GM12878 (cell line): ENCODE results near the gene ITIH6. TPM values are rescaled to one million over a fixed set of nuclear protein-coding genes. Genes with fewer than 3 reads are reported as not detected.

Source experiments
- ATAC-seq: fragments of 200-7000 bp; cut with Tn5 transposase; 3 replicates; pipeline ENCODE4 v1.9.1; 2020; ENCODE audit warnings: mild to moderate bottlenecking, moderate library complexity
- BruUV-seq: library from RNA; stranded (reverse); fragments of 400-500 nt; replicated peaks from 2 replicates; lab custom pipeline; 2021; lab: Mats Ljungman, UMichigan
- CTCF ChIA-PET: fragments of 300-600 bp; sonication (Branson Sonifier 250); formaldehyde crosslinking; extraction: SDS; loops from one replicate; lab custom pipeline; 2021; ENCODE audit warnings: inconsistent platforms; lab: Yijun Ruan, JAX
- POLR2A ChIA-PET: fragments of 350-600 bp; formaldehyde crosslinking; extraction: SDS; loops from one replicate; lab custom pipeline; 2021; ENCODE audit warnings: inconsistent platforms; lab: Charles Lee
- RAD21 ChIA-PET: fragments of 300-600 bp; sonication (Branson Sonifier 250); formaldehyde crosslinking; loops from one replicate; lab custom pipeline; 2023; ENCODE audit warnings: antibody characterized with exemption; ENCODE audit not compliant: unreplicated experiment; lab: Charles Lee
- SMC1A ChIA-PET: fragments of 300-600 bp; sonication (Branson Sonifier 250); formaldehyde crosslinking; loops from one replicate; lab custom pipeline; 2023; ENCODE audit not compliant: unreplicated experiment, uncharacterized antibody; lab: Charles Lee
- DNase-seq: peaks from one replicate; pipeline ENCODE4 v3.0.0-alpha.2; 2011; ENCODE audit warnings: low read depth, low spot score
- FAIRE-seq: peaks from 3 replicates; lab custom pipeline; 2011; peaks lifted over from hg19 to GRCh38; lab: Jason Lieb, UNC
- H2AFZ ChIP-seq: 2 replicates; pipeline ENCODE4 v1.6.0; 2011; ENCODE audit warnings: low read depth, low read length, control low read depth; ENCODE audit not compliant: control insufficient read depth
- H3K27ac ChIP-seq: 2 replicates; pipeline ENCODE4 v1.5.1; 2011; ENCODE audit warnings: control low read depth; ENCODE audit not compliant: control insufficient read depth, insufficient read depth
- H3K27me3 ChIP-seq, 2 experiments: replicated peaks in 1 of 2; 2 replicates each; pipeline versions ENCODE4 v1.6.0 to v1.6.1; 2011; ENCODE audit warnings: low read length in 1 of 2; ENCODE audit not compliant: control insufficient read depth in 2 of 2, insufficient read depth in 2 of 2
- H3K36me3 ChIP-seq, 2 experiments: 2 replicates each; pipeline ENCODE4 v1.5.1; 2011; ENCODE audit warnings: low read length in 1 of 2; ENCODE audit not compliant: control insufficient read depth in 2 of 2, insufficient read depth in 2 of 2
- H3K4me1 ChIP-seq: 2 replicates; pipeline ENCODE4 v1.6.1; 2011; ENCODE audit warnings: mild to moderate bottlenecking, low read length, moderate library complexity, mixed read lengths; ENCODE audit not compliant: control insufficient read depth, insufficient read depth
- H3K4me2 ChIP-seq: 2 replicates; pipeline ENCODE4 v1.6.0; 2011; ENCODE audit warnings: control low read depth; ENCODE audit not compliant: control insufficient read depth, insufficient read depth
- H3K4me3 ChIP-seq: fragments of 200-600 bp; sonication (generic); 2 replicates; pipeline ENCODE4 v1.5.1; 2016
- H3K79me2 ChIP-seq: 2 replicates; pipeline ENCODE4 v1.6.0; 2011; ENCODE audit warnings: low read length; ENCODE audit not compliant: control insufficient read depth, insufficient read depth
- H3K9ac ChIP-seq: 2 replicates; pipeline ENCODE4 v1.8.0; 2011; ENCODE audit warnings: low read length, control low read depth, mixed read lengths; ENCODE audit not compliant: control insufficient read depth, insufficient read depth
- H3K9me3 ChIP-seq: replicated peaks from 3 replicates; pipeline ENCODE4 v1.5.1; 2011; ENCODE audit warnings: mild to moderate bottlenecking, low read length; ENCODE audit not compliant: control insufficient read depth, insufficient read depth
- H4K20me1 ChIP-seq: 2 replicates; pipeline ENCODE4 v1.6.0; 2011; ENCODE audit not compliant: control insufficient read depth, insufficient read depth
- CHD4 ChIP-seq: fragments of 200-600 bp; sonication (generic); IDR thresholded peaks from 2 replicates; pipeline ENCODE4 v1.6.1; 2016; ENCODE audit warnings: mild to moderate bottlenecking
- EGR1 ChIP-seq, 2 experiments: IDR thresholded peaks; 1 replicate in 1 of 2; 2 replicates in 1 of 2; pipeline ENCODE4 v1.6.1; 2011 to 2012; ENCODE audit warnings: low read depth in 2 of 2, low read length in 2 of 2, borderline replicate concordance in 1 of 2, mild to moderate bottlenecking in 1 of 2, moderate library complexity in 1 of 2
- HCFC1 ChIP-seq: fragments of 150-350 bp; IDR thresholded peaks from 2 replicates; pipeline ENCODE4 v1.6.1; 2014; ENCODE audit warnings: low read length
- HDAC2 ChIP-seq: fragments of 200-600 bp; sonication (generic); IDR thresholded peaks from 2 replicates; pipeline ENCODE4 v1.6.1; 2017
- MEF2B ChIP-seq: fragments of 450-650 bp; IDR thresholded peaks from 2 replicates; pipeline ENCODE4 v1.6.1; 2018; ENCODE audit warnings: mild to moderate bottlenecking, moderate library complexity; ENCODE audit not compliant: partially characterized antibody, poor library complexity, severe bottlenecking
- PAX8 ChIP-seq: fragments of 450-650 bp; IDR thresholded peaks from 2 replicates; pipeline ENCODE4 v1.6.1; 2017; ENCODE audit warnings: mild to moderate bottlenecking, moderate library complexity
- RCOR1 ChIP-seq: conservative IDR thresholded peaks from 2 replicates; pipeline ENCODE4 v1.6.1; 2012; ENCODE audit warnings: low read depth, low read length, improper control_type of control experiment
- SRF ChIP-seq, 2 experiments: IDR thresholded peaks; 2 replicates each; pipeline ENCODE4 v1.6.1; 2011; ENCODE audit warnings: low read depth in 2 of 2, low read length in 2 of 2, mild to moderate bottlenecking in 1 of 2, moderate library complexity in 1 of 2
- STAT3 ChIP-seq: IDR thresholded peaks from 2 replicates; pipeline ENCODE4 v1.6.1; 2011; ENCODE audit warnings: low read depth, low read length, improper control_type of control experiment
- SUZ12 ChIP-seq: fragments of 200-600 bp; sonication (generic); IDR thresholded peaks from one replicate; pipeline ENCODE4 v1.6.1; 2018; ENCODE audit warnings: antibody characterized with exemption, mild to moderate bottlenecking; ENCODE audit not compliant: unreplicated experiment
- ZNF217 ChIP-seq: fragments of 450-650 bp; IDR thresholded peaks from 2 replicates; pipeline ENCODE4 v1.6.1; 2017; ENCODE audit warnings: antibody characterized with exemption, mild to moderate bottlenecking
- WGBS: methylation state at CpG from one replicate; pipeline ENCODE4 v1.1.6; 2016; ENCODE audit warnings: low lambda C conversion rate; ENCODE audit not compliant: insufficient replicate concordance, insufficient coverage; ENCODE audit errors: missing lambda C conversion rate; 5-methylcytosine and 5-hydroxymethylcytosine counted together
- in situ Hi-C: fragments of 300-500 bp; cut with MboI; formaldehyde crosslinking; loops from 9 replicates; pipeline ENCODE4 v1.14.3; 2018; ENCODE audit warnings: mixed read lengths
- intact Hi-C: fragments of 100-400 bp; cut with micrococcal nuclease; formaldehyde crosslinking; loops from one replicate; pipeline ENCODE4 v1.14.2; 2022; ENCODE audit not compliant: unreplicated experiment
- polyA plus RNA-seq, 11 experiments: library from polyadenylated mRNA; depleted of rRNA in 4 of 11; unstranded in 6 of 11; stranded (reverse) in 5 of 11; fragments of >200 nt; fragmentation: Nextera tagmentation in 4 of 11; fragmentation: Illumina TruSeq in 1 of 11; extraction: Ambion mirVana in 4 of 11; extraction: Trizol in 1 of 11; gene quantifications; 1 replicate in 1 of 11; 2 replicates in 10 of 11; pipeline versions ENCODE4 v1.2.1 to v1.2.3, GENCODE V29; 2011 to 2016; ENCODE audit warnings: inconsistent platforms in 2 of 11, missing spikeins in 2 of 11, low read depth in 1 of 11
- total RNA-seq, 4 experiments: library from RNA; depleted of rRNA in 3 of 4; stranded (reverse); fragments of >200 nt in 3 of 4; fragmentation: Illumina TruSeq in 1 of 4; extraction: Trizol in 1 of 4; gene quantifications; 2 replicates each; pipeline versions ENCODE4 v1.2.1 to v1.2.3, GENCODE V29; 2013 to 2021
- TF ChIP-seq, protein P1 (sequence below): fragments of 450-650 bp; IDR thresholded peaks from 2 replicates; pipeline ENCODE4 v1.6.1; 2016; ENCODE audit warnings: mild to moderate bottlenecking, moderate library complexity, borderline replicate concordance
- TF ChIP-seq, protein P2 (sequence below): IDR thresholded peaks from 2 replicates; pipeline ENCODE4 v1.6.1; 2011; ENCODE audit warnings: low read depth, mild to moderate bottlenecking, low read length, moderate library complexity, borderline replicate concordance; ENCODE audit errors: extremely low read depth
- TF ChIP-seq, protein P3 (sequence below): fragments of 450-650 bp; IDR thresholded peaks from 2 replicates; pipeline ENCODE4 v1.6.1; 2017; ENCODE audit warnings: low read depth, mild to moderate bottlenecking, moderate library complexity
- TF ChIP-seq, protein P4 (sequence below): IDR thresholded peaks from 2 replicates; pipeline ENCODE4 v1.6.1; 2012; ENCODE audit warnings: mild to moderate bottlenecking, low read depth, low read length

The ITIH6 gene
- total and polyA plus RNA-seq, 10 of the 15 experiments (the other 5 are each of a cell fraction or from before 2014, with no cell fraction given): not detected

DNA sequence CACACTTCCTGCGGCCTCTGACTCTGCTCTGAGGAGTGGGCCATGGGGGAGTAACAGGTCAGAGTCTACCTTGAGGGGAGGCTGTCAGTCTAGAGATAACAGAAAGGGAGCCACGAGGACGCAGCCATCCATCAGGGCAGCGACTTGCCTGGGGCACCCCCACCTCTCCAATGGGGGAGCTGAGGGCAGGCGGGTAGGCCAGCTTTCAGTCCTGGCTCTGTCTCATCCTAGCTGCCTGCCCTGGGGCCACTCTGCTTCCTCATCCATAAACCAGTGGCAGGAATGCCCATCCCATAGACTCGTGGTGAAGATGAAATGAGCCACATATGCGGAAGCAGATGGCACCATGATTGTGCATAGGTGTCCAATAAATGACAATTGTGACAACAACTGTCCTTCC, 22.7 kb upstream of the ITIH6 start (continued):
- TF ChIP-seq, protein P1, sequence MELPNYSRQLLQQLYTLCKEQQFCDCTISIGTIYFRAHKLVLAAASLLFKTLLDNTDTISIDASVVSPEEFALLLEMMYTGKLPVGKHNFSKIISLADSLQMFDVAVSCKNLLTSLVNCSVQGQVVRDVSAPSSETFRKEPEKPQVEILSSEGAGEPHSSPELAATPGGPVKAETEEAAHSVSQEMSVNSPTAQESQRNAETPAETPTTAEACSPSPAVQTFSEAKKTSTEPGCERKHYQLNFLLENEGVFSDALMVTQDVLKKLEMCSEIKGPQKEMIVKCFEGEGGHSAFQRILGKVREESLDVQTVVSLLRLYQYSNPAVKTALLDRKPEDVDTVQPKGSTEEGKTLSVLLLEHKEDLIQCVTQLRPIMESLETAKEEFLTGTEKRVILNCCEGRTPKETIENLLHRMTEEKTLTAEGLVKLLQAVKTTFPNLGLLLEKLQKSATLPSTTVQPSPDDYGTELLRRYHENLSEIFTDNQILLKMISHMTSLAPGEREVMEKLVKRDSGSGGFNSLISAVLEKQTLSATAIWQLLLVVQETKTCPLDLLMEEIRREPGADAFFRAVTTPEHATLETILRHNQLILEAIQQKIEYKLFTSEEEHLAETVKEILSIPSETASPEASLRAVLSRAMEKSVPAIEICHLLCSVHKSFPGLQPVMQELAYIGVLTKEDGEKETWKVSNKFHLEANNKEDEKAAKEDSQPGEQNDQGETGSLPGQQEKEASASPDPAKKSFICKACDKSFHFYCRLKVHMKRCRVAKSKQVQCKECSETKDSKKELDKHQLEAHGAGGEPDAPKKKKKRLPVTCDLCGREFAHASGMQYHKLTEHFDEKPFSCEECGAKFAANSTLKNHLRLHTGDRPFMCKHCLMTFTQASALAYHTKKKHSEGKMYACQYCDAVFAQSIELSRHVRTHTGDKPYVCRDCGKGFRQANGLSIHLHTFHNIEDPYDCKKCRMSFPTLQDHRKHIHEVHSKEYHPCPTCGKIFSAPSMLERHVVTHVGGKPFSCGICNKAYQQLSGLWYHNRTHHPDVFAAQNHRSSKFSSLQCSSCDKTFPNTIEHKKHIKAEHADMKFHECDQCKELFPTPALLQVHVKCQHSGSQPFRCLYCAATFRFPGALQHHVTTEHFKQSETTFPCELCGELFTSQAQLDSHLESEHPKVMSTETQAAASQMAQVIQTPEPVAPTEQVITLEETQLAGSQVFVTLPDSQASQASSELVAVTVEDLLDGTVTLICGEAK: no peak
- TF ChIP-seq CHD4: no peak
- TF ChIP-seq SRF (IDR thresholded peaks at IDR 0.05; ENCODE audit: low read depth in 2 of 2, low read length in 2 of 2): no peak
- TF ChIP-seq HCFC1: no peak
- TF ChIP-seq SUZ12: no peak
- no peak for TF ChIP-seq STAT3
- TF ChIP-seq, protein P2, sequence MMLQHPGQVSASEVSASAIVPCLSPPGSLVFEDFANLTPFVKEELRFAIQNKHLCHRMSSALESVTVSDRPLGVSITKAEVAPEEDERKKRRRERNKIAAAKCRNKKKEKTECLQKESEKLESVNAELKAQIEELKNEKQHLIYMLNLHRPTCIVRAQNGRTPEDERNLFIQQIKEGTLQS: no peak
- TF ChIP-seq, all 136 proteins: peak for 0

DNA sequence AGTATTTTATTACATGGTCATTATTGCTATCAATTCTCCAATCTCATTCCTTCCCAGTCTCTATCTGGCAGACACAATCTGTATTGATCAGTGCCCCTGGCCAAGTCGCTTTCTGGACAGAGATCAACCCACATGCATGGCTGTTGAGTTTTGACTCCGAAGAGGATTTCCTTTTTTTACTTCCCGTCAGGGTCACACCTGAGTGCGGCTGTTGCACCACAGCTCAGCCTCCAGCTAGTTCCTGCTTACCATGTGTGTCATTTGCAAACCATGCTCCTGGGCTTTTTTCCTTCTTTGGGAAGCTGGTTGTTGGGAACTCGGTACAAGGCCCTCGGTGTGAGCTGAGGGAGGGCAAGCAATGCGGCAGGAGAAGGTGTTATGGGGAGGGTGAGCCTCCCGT, 21.1 kb upstream of the ITIH6 start:
- intact Hi-C loops: no loop called here
- ATAC-seq: no peak
- SMC1A ChIA-PET: no interaction called here
- no peak for TF ChIP-seq RCOR1
- no peak for TF ChIP-seq ZNF217
- no peak for TF ChIP-seq EGR1 (IDR thresholded peaks at IDR 0.05; ENCODE audit: borderline replicate concordance in 1 of 2, low read depth in 2 of 2, low read length in 2 of 2)
- no peak for TF ChIP-seq HDAC2
- TF ChIP-seq, protein P3, sequence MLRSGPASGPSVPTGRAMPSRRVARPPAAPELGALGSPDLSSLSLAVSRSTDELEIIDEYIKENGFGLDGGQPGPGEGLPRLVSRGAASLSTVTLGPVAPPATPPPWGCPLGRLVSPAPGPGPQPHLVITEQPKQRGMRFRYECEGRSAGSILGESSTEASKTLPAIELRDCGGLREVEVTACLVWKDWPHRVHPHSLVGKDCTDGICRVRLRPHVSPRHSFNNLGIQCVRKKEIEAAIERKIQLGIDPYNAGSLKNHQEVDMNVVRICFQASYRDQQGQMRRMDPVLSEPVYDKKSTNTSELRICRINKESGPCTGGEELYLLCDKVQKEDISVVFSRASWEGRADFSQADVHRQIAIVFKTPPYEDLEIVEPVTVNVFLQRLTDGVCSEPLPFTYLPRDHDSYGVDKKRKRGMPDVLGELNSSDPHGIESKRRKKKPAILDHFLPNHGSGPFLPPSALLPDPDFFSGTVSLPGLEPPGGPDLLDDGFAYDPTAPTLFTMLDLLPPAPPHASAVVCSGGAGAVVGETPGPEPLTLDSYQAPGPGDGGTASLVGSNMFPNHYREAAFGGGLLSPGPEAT: no peak
- TF ChIP-seq PAX8: no peak
- TF ChIP-seq MEF2B: no peak
- TF ChIP-seq, protein P4, sequence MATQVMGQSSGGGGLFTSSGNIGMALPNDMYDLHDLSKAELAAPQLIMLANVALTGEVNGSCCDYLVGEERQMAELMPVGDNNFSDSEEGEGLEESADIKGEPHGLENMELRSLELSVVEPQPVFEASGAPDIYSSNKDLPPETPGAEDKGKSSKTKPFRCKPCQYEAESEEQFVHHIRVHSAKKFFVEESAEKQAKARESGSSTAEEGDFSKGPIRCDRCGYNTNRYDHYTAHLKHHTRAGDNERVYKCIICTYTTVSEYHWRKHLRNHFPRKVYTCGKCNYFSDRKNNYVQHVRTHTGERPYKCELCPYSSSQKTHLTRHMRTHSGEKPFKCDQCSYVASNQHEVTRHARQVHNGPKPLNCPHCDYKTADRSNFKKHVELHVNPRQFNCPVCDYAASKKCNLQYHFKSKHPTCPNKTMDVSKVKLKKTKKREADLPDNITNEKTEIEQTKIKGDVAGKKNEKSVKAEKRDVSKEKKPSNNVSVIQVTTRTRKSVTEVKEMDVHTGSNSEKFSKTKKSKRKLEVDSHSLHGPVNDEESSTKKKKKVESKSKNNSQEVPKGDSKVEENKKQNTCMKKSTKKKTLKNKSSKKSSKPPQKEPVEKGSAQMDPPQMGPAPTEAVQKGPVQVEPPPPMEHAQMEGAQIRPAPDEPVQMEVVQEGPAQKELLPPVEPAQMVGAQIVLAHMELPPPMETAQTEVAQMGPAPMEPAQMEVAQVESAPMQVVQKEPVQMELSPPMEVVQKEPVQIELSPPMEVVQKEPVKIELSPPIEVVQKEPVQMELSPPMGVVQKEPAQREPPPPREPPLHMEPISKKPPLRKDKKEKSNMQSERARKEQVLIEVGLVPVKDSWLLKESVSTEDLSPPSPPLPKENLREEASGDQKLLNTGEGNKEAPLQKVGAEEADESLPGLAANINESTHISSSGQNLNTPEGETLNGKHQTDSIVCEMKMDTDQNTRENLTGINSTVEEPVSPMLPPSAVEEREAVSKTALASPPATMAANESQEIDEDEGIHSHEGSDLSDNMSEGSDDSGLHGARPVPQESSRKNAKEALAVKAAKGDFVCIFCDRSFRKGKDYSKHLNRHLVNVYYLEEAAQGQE: no peak

More for the DNA sequence above, 21.1 kb upstream of the ITIH6 start:
- Histone ChIP-seq H3K4me3 (no peak overlapping the region), H3K9me3 (no peaks in the 10 kb centered on the region), H3K27me3 (no peaks in the 10 kb centered on the region), H2AFZ (no peak overlapping the region), H3K36me3 (no peaks in the 10 kb centered on the region; a peak in 1 of 4 replicates), H4K20me1 (no peaks in the 10 kb centered on the region), H3K4me2 (no peak overlapping the region), H3K4me1 (no peaks in the 10 kb centered on the region), H3K79me2 (no peaks in the 10 kb centered on the region), H3K27ac (no peak overlapping the region), H3K9ac (no peak overlapping the region)
- 51% methylated on average over 8 of the region's 8 CpGs for WGBS
- ChIA-PET RAD21 (no interaction called here), POLR2A (no interaction called here), CTCF (no interaction called here)
- in situ Hi-C loops: no loop called here
- DNase-seq (no peak), FAIRE-seq (no peak)
- no TSS peak for BruUV-seq
